ENCODE results near the gene PHACTR1.

DNA sequence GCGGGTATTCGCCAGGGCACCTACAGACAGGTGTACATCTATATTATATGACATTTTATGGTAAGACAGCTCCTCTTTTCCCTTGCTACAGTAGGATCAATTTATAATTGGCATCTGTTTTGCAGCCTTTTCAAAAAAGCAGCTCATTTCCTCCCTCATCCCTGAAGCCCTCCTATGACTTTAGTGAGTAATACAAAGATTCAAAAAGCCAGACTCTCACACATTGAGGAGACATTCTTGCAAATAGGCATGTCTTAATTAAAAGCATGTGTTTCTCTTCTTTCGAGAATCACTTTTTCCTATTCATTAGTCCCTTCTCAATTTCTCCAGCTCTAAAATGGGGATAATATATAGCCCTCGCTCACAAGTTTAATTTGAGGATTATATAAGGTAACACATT lies 328.3 kb downstream of the PHACTR1 start:
- TF ChIP-seq, protein P1, sequence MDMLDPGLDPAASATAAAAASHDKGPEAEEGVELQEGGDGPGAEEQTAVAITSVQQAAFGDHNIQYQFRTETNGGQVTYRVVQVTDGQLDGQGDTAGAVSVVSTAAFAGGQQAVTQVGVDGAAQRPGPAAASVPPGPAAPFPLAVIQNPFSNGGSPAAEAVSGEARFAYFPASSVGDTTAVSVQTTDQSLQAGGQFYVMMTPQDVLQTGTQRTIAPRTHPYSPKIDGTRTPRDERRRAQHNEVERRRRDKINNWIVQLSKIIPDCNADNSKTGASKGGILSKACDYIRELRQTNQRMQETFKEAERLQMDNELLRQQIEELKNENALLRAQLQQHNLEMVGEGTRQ (IDR thresholded peaks at IDR 0.05; ENCODE audit: low read depth, low read length) = no peak
- TF ChIP-seq, protein P2, sequence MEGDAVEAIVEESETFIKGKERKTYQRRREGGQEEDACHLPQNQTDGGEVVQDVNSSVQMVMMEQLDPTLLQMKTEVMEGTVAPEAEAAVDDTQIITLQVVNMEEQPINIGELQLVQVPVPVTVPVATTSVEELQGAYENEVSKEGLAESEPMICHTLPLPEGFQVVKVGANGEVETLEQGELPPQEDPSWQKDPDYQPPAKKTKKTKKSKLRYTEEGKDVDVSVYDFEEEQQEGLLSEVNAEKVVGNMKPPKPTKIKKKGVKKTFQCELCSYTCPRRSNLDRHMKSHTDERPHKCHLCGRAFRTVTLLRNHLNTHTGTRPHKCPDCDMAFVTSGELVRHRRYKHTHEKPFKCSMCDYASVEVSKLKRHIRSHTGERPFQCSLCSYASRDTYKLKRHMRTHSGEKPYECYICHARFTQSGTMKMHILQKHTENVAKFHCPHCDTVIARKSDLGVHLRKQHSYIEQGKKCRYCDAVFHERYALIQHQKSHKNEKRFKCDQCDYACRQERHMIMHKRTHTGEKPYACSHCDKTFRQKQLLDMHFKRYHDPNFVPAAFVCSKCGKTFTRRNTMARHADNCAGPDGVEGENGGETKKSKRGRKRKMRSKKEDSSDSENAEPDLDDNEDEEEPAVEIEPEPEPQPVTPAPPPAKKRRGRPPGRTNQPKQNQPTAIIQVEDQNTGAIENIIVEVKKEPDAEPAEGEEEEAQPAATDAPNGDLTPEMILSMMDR (conservative IDR thresholded peaks at IDR 0.05; ENCODE audit: low read depth, low read length) = no peak
- TF ChIP-seq RFX5 (IDR thresholded peaks at IDR 0.05; ENCODE audit: low read depth, low read length) (no peak), POLR2A (IDR thresholded peaks at IDR 0.05; ENCODE audit: low read depth, low read length) (no peak), RCOR1 (IDR thresholded peaks at IDR 0.05; ENCODE audit: insufficient replicate concordance, low read length) (no peak), RAD21 (IDR thresholded peaks at IDR 0.05; ENCODE audit: low read length) (no peak), CHD1 (IDR thresholded peaks at IDR 0.05; ENCODE audit: low read depth, low read length) (no peak), MAFK (IDR thresholded peaks at IDR 0.05; ENCODE audit: low read depth, low read length) (no peak), FOS (IDR thresholded peaks at IDR 0.05; ENCODE audit: low read depth, low read length) (no peak)
- TF ChIP-seq, protein P3, sequence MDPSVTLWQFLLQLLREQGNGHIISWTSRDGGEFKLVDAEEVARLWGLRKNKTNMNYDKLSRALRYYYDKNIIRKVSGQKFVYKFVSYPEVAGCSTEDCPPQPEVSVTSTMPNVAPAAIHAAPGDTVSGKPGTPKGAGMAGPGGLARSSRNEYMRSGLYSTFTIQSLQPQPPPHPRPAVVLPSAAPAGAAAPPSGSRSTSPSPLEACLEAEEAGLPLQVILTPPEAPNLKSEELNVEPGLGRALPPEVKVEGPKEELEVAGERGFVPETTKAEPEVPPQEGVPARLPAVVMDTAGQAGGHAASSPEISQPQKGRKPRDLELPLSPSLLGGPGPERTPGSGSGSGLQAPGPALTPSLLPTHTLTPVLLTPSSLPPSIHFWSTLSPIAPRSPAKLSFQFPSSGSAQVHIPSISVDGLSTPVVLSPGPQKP (IDR thresholded peaks at IDR 0.05; ENCODE audit: borderline replicate concordance, low read depth, low read length) = no peak
